Upper lobe of right lung (tissue), 1 donor: Measurements from ENCODE around the gene PHRF1. TPM values are rescaled to one million over a fixed set of nuclear protein-coding genes. Genes with fewer than 3 reads are reported as not detected.

ENCODE experiments used
- ATAC-seq: fragments of 200-7000 bp; cut with Tn5 transposase; one replicate; pipeline ENCODE4 v1.9.1; 2020; ENCODE audit warnings: mild to moderate bottlenecking, moderate library complexity
- DNase-seq: peaks from one replicate; pipeline ENCODE4 v3.0.0-alpha.2; 2020
- H3K27ac ChIP-seq: fragments of 200-600 bp; one replicate; pipeline ENCODE4 v1.8.0; 2022
- H3K27me3 ChIP-seq: fragments of 200-600 bp; one replicate; pipeline ENCODE4 v1.8.0; 2022; ENCODE audit warnings: mild to moderate bottlenecking
- H3K36me3 ChIP-seq: fragments of 200-600 bp; one replicate; pipeline ENCODE4 v1.8.0; 2022
- H3K4me1 ChIP-seq: fragments of 200-600 bp; one replicate; pipeline ENCODE4 v1.8.0; 2022
- H3K4me3 ChIP-seq: fragments of 200-600 bp; one replicate; pipeline ENCODE4 v1.8.0; 2022; ENCODE audit warnings: mild to moderate bottlenecking
- H3K9me3 ChIP-seq: fragments of 200-600 bp; one replicate; pipeline ENCODE4 v1.8.0; 2022
- intact Hi-C: fragments of 100-400 bp; cut with DNase I; formaldehyde crosslinking; loops from one replicate; pipeline ENCODE4 v1.11.0; 2022
- total RNA-seq: library from RNA; stranded (reverse); fragmentation: NEBNext Ultra II Directional; extraction: Animal tissue kit (Norgen Biotek cat#: 25700); gene quantifications from one replicate; pipeline ENCODE4 v1.2.1, GENCODE V29; 2021
- TF ChIP-seq, protein P1 (sequence below): fragments of 200-600 bp; IDR thresholded peaks from one replicate; pipeline ENCODE4 v1.8.0; 2022; ENCODE audit warnings: antibody characterized with exemption
- donor health status: DM: no; HTN: yes; CAD: no; lungs with severe emphysema.

Gene PHRF1
- total RNA-seq, 1 donor from 2014 or later: 31.0 TPM

DNA sequence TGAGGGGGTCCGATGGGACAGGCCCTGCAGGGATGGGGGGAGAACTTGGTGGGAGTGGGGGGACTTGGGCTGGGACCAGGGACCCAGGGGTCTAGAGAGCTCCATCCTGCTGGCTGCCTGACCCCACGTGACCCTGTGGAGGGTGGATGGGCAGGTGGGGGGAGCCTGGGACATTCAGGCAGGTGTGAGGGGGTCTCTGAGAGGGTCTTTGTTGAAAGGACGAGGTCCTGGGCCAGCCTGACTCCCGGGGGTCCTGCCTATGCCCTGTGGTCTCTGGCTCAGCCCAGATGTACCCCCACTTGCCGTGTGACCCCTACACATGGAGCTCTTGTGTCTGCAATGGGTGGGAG is 31.5 kb upstream of the PHRF1 start:
- TF ChIP-seq, protein P1, sequence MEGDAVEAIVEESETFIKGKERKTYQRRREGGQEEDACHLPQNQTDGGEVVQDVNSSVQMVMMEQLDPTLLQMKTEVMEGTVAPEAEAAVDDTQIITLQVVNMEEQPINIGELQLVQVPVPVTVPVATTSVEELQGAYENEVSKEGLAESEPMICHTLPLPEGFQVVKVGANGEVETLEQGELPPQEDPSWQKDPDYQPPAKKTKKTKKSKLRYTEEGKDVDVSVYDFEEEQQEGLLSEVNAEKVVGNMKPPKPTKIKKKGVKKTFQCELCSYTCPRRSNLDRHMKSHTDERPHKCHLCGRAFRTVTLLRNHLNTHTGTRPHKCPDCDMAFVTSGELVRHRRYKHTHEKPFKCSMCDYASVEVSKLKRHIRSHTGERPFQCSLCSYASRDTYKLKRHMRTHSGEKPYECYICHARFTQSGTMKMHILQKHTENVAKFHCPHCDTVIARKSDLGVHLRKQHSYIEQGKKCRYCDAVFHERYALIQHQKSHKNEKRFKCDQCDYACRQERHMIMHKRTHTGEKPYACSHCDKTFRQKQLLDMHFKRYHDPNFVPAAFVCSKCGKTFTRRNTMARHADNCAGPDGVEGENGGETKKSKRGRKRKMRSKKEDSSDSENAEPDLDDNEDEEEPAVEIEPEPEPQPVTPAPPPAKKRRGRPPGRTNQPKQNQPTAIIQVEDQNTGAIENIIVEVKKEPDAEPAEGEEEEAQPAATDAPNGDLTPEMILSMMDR: no peak
- H3K27me3 ChIP-seq: no peaks in the 10 kb centered on the region
- H3K4me1 ChIP-seq: no peaks in the 10 kb centered on the region
- H3K9me3 ChIP-seq: no peaks in the 10 kb centered on the region
- H3K4me3 ChIP-seq: no peak overlapping the region
- DNase-seq (no peak), ATAC-seq (no peak)
- no peak overlapping the region for H3K27ac ChIP-seq
- intact Hi-C loops: no loop called here
- no peaks in the 10 kb centered on the region for H3K36me3 ChIP-seq

DNA sequence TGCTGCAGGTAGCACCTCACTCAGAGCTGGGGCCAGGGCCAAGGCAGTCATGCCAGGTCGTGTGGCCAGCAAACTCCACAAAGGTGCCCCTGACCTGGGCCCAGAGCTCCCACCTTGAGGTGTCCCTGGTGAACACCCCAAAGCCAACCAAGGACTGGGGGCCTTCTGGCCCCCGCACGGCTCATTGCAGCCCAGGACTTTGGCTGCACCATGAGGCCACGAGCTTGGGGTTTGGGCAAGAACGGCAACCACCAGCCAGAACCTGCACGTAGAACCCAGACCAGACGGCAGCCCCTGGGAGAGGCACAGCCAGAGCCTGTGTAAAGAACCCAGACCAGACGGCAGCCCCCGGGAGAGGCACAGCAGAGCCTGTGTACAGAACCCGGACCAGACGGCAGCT is 31.1 kb upstream of the PHRF1 start:
- Histone ChIP-seq H3K27me3 (no peaks in the 10 kb centered on the region), H3K9me3 (no peaks in the 10 kb centered on the region), H3K4me3 (no peak overlapping the region), H3K4me1 (no peaks in the 10 kb centered on the region), H3K27ac (no peak overlapping the region), H3K36me3 (no peaks in the 10 kb centered on the region)
- ATAC-seq (no peak), DNase-seq (peak; percentile 46)
- intact Hi-C loops: no loop called here
- TF ChIP-seq, protein P1: no peak

DNA sequence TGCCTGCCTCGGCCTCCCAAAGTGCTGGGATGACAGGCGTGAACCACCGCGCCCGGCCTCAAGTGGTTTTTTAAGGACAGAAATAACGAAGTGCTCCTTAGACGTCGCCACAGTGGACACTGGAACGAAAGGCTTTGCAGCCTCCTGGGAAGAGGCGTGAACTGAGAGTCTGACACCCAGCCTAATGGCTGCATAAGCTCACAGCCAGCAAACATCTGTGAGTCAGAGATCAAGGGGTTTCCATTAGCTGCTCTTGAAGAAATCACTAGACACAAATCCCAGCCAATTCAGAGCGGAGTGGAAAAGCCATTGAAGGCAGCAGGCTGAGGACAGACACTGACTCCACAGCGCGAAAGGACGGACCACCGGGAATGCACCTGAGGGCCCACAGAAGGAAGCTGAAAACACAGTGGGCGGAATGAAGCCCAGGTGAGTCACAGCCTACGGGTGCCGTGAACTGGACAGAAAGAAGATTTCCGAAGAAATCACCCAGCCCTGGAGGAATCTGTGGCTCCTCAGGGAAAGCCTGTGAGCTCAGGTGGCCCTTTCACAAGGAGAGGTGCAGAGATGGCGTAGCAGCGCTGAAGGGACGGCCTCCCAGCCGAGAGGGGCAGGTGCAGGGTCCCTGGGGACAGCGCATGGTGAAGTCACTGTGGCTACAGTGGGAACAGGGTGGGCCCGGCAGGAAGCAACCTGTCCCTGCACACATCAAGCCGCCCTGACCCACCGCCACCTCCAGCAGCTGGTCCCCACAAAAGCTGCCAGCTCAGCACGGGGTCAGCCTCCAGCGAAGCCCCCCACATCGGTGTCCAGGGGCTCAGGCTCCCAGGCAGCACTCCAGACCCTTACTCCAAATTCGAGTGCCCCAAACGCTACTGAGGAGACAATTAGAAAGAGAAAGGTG is 27.3 kb upstream of the PHRF1 start:
- intact Hi-C loops: no loop called here
- H3K9me3 ChIP-seq: no peaks in the 10 kb centered on the region
- no peak overlapping the region for H3K4me3 ChIP-seq
- DNase-seq (peak; percentile 59), ATAC-seq (no peak)
- no peaks in the 10 kb centered on the region for H3K4me1 ChIP-seq
- H3K27ac ChIP-seq: no peak overlapping the region
- H3K27me3 ChIP-seq: peaks cover 4% of the 10 kb centered on the region
- H3K36me3 ChIP-seq: no peaks in the 10 kb centered on the region
- TF ChIP-seq, protein P1: no peak

DNA sequence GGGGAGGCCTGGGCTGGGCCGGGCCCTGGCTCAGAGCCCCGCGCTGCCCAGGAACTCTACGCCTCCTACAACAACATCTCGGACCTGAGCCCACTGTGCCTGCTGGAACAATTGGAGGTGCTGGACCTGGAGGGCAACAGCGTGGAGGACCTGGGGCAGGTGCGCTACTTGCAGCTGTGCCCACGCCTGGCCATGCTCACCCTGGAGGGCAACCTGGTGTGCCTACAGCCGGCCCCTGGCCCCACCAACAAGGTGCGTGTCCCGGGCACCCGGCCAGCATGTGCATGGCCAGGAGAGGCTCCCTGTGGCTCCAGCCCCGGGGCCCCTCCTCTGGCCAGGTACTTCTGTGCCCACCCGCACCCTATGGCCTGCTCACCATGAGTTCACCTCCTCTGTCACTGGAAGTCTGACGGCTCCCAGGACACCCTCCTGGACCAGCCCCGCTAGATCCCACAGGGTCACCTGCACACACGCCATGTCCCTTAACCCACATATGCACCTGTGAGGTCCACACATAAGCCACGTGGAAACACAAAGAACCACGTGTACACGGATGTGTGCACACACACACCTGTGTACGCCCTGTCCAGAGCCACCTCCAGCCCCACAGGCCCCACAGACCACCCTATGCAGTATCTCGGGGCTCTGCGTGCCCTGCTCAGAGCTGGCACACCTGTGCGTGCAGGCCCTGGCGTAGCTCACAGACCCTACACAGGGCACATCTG is 26.1 kb upstream of the PHRF1 start:
- ATAC-seq (no peak), DNase-seq (no peak)
- H3K4me3 ChIP-seq: no peak overlapping the region
- peaks cover 7% of the 10 kb centered on the region for H3K27me3 ChIP-seq
- intact Hi-C loops: loop anchor here (10.0 kb wide), 1 partner anchor 175 kb away; no protein-coding TSS in a partner anchor
- H3K9me3 ChIP-seq: no peaks in the 10 kb centered on the region
- TF ChIP-seq, protein P1: no peak
- H3K27ac ChIP-seq: no peak overlapping the region
- no peaks in the 10 kb centered on the region for H3K36me3 ChIP-seq
- peaks cover 8% of the 10 kb centered on the region for H3K4me1 ChIP-seq

DNA sequence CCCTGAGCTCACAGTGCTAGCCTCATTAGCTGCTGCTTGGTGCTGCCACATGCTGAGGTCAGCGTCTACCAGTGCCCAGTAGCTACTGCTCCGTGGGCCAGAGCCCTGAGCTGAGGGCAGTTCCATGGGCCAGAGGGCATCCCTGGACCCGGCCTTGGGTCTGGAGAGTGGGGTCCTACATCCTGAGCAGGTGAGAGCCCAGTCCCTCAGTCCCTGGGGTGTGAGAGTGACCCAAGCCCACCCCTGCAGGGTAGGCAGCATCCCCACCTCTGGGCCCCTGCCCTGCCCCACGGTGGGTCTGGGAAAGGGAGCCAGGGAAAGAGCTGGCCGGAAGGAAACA is 25.6 kb upstream of the PHRF1 start:
- Histone ChIP-seq H3K9me3 (no peaks in the 10 kb centered on the region), H3K27ac (no peak overlapping the region), H3K4me3 (no peak overlapping the region), H3K4me1 (peaks cover 13% of the 10 kb centered on the region), H3K36me3 (no peaks in the 10 kb centered on the region), H3K27me3 (peaks cover 13% of the 10 kb centered on the region)
- TF ChIP-seq, protein P1: no peak
- intact Hi-C loops: loop anchor here (10.0 kb wide), 1 partner anchor 174 kb away; no protein-coding TSS in a partner anchor
- ATAC-seq: no peak
- DNase-seq: no peak
